ENCODE measurements around the gene MX2. TPM values are rescaled to one million over a fixed set of nuclear protein-coding genes. Genes with fewer than 3 reads are reported as not detected.

The MX2 gene
- total and polyA plus RNA-seq, 5 donors from 2014 or later = 34.8 to 119 (median 49.2) TPM

DNA sequence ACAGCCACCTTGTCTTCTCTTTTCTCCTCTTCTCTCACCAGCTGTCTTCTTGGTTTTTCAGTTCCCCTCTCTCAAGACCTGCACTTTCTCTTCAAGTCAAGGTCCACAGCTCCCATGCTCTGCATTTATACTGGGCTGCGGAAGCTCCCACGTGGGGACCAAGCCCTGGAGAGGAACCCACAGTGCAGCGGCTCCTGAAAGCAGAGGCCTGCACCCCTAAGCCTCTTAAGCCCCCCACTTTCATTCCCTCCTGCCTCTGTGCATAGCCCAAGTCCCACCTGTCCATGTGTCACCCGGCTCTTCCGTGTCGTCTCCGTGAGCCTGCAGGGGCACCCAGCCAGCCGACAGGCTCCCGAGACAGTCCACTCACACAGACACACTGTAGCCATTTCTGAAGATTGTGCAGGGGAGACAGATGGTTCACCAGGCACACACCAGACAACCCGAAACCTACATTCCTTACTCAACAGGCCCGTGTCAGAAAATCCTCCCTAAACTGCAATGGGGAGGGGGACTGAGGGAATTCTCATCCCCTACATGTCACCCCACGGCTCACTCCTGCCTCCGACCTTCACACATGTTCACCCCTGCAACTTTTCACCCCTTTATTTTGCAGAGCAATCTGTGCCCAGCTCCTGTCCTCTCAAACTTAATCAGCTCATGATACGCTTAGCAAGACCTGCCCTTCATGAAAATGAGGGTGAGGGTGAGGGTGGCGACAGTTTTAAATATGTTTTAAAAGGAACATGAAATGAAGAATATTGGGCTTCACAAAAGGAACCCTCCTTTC, 6.3 kb downstream of the MX2 start:
- H3K27ac ChIP-seq (ENCODE audit: insufficient read depth, low read length, poor library complexity, severe bottlenecking) = peak overlapping the region; percentile 82
- no peak overlapping the region for H3K4me3 ChIP-seq (ENCODE audit: low read depth, low read length)
- no peak for ATAC-seq (ENCODE audit: low read depth in 2 of 2)
- H3K9me3 ChIP-seq (ENCODE audit: control insufficient read depth in 2 of 2, low read length in 2 of 2) = no peaks in the 10 kb centered on the region
- DNase-seq = no peak
- Mint-ChIP-seq H3K9me3 (no peaks in the 10 kb centered on the region), H3K27me3 (no peaks in the 10 kb centered on the region), H3K36me3 (peaks cover 34% of the 10 kb centered on the region), H3K4me1 (peaks cover 18 to 92% (median 55%) of the 10 kb centered on the region in 4 donors), H3K27ac (peak overlapping the region; percentile 92 to 97 (median 97)), H3K4me3 (peak overlapping the region; percentile 92 to 97 (median 94))
- H3K4me1 ChIP-seq (ENCODE audit: control insufficient read depth, insufficient read depth, low read length, poor library complexity, severe bottlenecking) = peaks cover 54% of the 10 kb centered on the region
- H3K36me3 ChIP-seq (ENCODE audit: control insufficient read depth, insufficient read depth, low read length) = peaks cover 9% of the 10 kb centered on the region
- H3K27me3 ChIP-seq (ENCODE audit: control insufficient read depth, insufficient read depth, low read length) = no peaks in the 10 kb centered on the region

DNA sequence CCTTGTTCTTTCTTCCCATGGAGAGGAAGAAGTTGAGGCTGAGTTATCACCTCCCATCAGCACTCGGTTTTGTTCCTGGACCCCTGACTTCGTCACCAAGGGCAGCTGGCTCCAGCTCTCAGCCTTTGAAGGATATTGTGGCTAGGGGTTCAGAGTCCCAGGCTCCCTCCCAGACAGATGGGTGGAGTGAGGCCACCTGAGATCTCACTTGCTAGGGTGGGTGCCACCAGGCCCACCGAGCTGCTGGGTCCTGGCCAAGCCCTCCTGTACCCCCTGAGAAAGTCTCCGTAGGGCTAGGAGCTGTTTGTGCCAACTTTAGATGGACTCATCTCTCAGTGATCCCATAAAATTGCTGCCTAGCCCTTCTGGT, 6.9 kb downstream of the MX2 start:
- Histone ChIP-seq H3K27me3 (ENCODE audit: control insufficient read depth, insufficient read depth, low read length) (no peaks in the 10 kb centered on the region), H3K36me3 (ENCODE audit: control insufficient read depth, insufficient read depth, low read length) (peaks cover 9% of the 10 kb centered on the region), H3K27ac (ENCODE audit: insufficient read depth, low read length, poor library complexity, severe bottlenecking) (peak overlapping the region; percentile 82), H3K9me3 (ENCODE audit: control insufficient read depth in 2 of 2, low read length in 2 of 2) (no peaks in the 10 kb centered on the region), H3K4me1 (ENCODE audit: control insufficient read depth, insufficient read depth, low read length, poor library complexity, severe bottlenecking) (peaks cover 48% of the 10 kb centered on the region), H3K4me3 (ENCODE audit: low read depth, low read length) (peak overlapping the region; percentile 81)
- Mint-ChIP-seq H3K9me3 (no peaks in the 10 kb centered on the region), H3K27me3 (no peaks in the 10 kb centered on the region), H3K36me3 (peaks cover 34% of the 10 kb centered on the region), H3K27ac (peak overlapping the region; percentile 97), H3K4me3 (peak overlapping the region; percentile 92 to 97 (median 94)), H3K4me1 (peaks cover 18 to 90% (median 52%) of the 10 kb centered on the region in 4 donors)
- ATAC-seq (ENCODE audit: low read depth in 2 of 2) (no peak), DNase-seq (no peak)

DNA sequence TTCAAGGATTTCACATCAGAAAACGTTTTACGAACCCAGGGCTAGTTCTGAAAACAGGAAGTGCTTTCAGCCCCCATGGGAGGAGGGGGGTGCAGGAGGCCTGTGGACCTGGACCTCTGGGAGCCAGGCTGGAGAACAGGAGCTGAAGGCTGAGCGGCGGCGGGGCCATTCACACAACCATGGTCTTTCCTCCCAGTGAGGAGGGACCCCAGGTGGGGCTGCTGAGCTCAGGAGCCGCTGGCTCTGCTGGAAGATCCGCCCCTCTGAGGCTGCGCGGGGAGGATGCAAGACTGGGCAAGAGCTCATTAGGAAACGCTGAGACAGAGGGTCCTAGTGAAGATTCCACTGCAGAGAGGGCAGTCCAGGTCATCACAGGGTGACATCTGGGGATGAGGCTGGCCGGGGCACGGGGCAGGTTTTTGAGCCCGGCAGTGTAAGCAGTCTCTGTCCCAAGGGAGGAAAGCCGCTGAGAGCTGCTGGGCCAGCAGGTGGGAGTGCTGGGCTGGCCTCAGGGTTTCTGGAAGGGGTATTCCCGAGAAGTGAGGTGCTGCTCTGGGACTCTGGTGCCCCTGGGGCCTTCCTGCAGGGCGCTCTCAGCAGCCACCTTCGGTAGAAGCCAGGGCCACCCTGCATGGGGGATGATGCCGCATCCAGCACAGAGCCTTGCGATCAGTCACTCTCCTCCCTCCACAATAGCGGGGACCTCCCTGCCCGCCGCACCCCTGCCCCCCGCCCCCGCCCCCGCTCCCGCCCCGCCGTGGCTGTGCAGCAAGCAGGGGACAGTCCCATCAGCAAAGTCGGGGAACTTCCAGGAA, 7.5 kb downstream of the MX2 start:
- H3K27me3 ChIP-seq (ENCODE audit: control insufficient read depth, insufficient read depth, low read length) = no peaks in the 10 kb centered on the region
- peak overlapping the region; percentile 81 for H3K4me3 ChIP-seq (ENCODE audit: low read depth, low read length)
- H3K36me3 Mint-ChIP-seq = peaks cover 34% of the 10 kb centered on the region
- peak overlapping the region; percentile 97 for H3K27ac Mint-ChIP-seq
- peaks cover 18 to 84% (median 50%) of the 10 kb centered on the region in 4 donors for H3K4me1 Mint-ChIP-seq
- peak; percentile 53 to 56 for ATAC-seq (ENCODE audit: low read depth in 2 of 2)
- peak overlapping the region; percentile 92 to 97 (median 94) for H3K4me3 Mint-ChIP-seq
- H3K4me1 ChIP-seq (ENCODE audit: control insufficient read depth, insufficient read depth, low read length, poor library complexity, severe bottlenecking) = peaks cover 44% of the 10 kb centered on the region
- H3K9me3 Mint-ChIP-seq = no peaks in the 10 kb centered on the region
- H3K27me3 Mint-ChIP-seq = no peaks in the 10 kb centered on the region
- DNase-seq = peak in 2 of 3 donors; percentile 23 to 51
- H3K36me3 ChIP-seq (ENCODE audit: control insufficient read depth, insufficient read depth, low read length) = peaks cover 11% of the 10 kb centered on the region
- peak overlapping the region; percentile 82 for H3K27ac ChIP-seq (ENCODE audit: insufficient read depth, low read length, poor library complexity, severe bottlenecking)
- H3K9me3 ChIP-seq (ENCODE audit: control insufficient read depth in 2 of 2, low read length in 2 of 2) = no peaks in the 10 kb centered on the region

DNA sequence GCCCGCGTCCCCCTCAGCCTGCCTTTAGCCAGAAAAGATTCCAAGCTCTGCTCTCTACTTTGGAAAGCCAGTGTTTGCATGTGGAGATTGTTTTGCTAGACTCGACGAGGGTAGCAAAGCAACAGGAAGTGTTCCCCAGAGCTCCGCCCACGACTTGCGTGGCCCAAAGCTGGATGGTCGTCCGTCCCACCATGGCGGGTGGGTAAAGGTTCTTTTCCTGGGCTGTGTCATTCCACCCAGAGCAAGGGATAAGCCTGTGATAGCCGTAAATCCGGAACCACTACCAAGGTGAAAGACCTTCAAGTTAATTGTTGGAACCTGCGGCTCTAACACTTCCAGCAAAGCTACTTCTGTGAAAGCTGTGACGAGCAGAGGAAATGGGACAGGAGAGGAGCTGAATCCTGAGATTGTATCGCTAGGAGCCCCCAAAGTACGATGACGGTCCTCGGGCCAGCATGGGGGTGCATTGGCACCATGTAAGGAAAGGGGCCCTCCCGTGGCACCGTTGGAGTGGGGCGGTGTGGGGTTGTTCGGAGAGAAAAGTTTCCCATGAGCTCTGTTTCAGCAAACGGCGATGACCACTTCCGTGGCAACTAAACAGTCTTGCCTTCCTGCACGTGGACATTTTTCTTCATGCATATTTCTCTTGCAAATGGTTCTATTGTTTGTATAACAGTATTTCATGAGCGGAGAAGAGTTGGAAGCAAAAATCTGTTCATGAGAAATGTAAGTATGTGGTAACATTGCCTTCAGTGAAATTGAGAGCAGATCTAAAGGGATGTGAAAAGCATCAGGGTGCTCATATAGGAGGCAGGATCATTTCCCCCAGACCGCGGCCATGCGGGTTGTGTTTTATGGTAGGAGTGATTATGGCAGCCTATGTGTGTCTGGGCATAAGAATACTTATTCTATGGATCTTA, 8.4 kb downstream of the MX2 start:
- peak overlapping the region; percentile 82 for H3K27ac ChIP-seq (ENCODE audit: insufficient read depth, low read length, poor library complexity, severe bottlenecking)
- H3K27ac Mint-ChIP-seq = peak overlapping the region; percentile 91 to 97 (median 97)
- H3K9me3 ChIP-seq (ENCODE audit: control insufficient read depth in 2 of 2, low read length in 2 of 2) = no peaks in the 10 kb centered on the region
- peaks cover 40% of the 10 kb centered on the region for H3K4me1 ChIP-seq (ENCODE audit: control insufficient read depth, insufficient read depth, low read length, poor library complexity, severe bottlenecking)
- peaks cover 13% of the 10 kb centered on the region for H3K36me3 ChIP-seq (ENCODE audit: control insufficient read depth, insufficient read depth, low read length)
- peaks cover 11 to 81% (median 47%) of the 10 kb centered on the region in 4 donors for H3K4me1 Mint-ChIP-seq
- peak; percentile 32 to 65 (median 55) for DNase-seq
- H3K4me3 Mint-ChIP-seq = peak overlapping the region; percentile 92 to 97 (median 94)
- peak; percentile 18 to 46 for ATAC-seq (ENCODE audit: low read depth in 2 of 2)
- H3K36me3 Mint-ChIP-seq = peaks cover 32% of the 10 kb centered on the region
- H3K27me3 ChIP-seq (ENCODE audit: control insufficient read depth, insufficient read depth, low read length) = no peaks in the 10 kb centered on the region
- H3K9me3 Mint-ChIP-seq = no peaks in the 10 kb centered on the region
- no peaks in the 10 kb centered on the region for H3K27me3 Mint-ChIP-seq
- peak overlapping the region; percentile 81 for H3K4me3 ChIP-seq (ENCODE audit: low read depth, low read length)

DNA sequence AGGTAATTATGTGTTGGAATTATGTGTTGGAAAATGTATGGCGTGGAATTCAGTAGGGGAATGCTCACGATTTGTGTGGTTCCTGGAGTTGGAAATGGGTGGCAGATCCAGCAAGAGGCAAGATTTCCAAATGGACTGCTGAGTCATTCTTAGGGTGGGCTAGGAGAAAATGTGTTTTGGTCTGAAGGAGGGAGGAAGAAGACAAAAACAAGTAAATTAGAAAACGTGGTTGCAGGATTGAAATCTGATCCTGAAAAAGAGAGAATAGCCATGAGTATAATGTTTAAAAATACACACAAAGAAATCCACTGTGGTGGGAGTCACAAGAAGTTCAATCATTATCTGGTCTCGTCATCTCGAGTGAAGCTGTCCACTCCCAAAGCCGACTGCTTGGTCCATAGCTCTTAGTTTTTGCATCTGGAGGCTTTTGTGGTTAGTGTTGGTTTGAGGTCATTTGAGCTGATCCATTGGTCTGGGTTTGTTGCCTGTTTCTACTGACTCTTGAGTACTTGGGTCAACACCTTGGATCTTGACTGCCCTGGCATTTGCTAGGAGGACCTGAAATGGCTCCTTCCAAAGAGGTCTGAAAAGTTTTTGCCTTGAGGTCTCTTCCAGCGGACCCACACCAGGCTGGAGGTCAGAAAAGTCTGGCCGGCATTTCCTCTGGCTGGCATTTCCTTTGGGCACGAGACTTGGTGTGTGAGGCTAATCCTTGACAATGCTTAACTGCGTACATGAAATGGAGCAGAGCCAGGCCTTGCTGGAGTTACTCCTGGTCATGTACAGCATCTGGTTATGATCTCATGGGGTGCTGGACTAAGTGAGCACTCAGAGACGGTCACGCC, 9.2 kb downstream of the MX2 start:
- H3K36me3 Mint-ChIP-seq = peaks cover 24% of the 10 kb centered on the region
- Histone ChIP-seq H3K4me1 (ENCODE audit: control insufficient read depth, insufficient read depth, low read length, poor library complexity, severe bottlenecking) (peaks cover 40% of the 10 kb centered on the region), H3K9me3 (ENCODE audit: control insufficient read depth in 2 of 2, low read length in 2 of 2) (no peaks in the 10 kb centered on the region), H3K27me3 (ENCODE audit: control insufficient read depth, insufficient read depth, low read length) (no peaks in the 10 kb centered on the region), H3K27ac (ENCODE audit: insufficient read depth, low read length, poor library complexity, severe bottlenecking) (no peak overlapping the region), H3K4me3 (ENCODE audit: low read depth, low read length) (peak overlapping the region; percentile 81), H3K36me3 (ENCODE audit: control insufficient read depth, insufficient read depth, low read length) (peaks cover 14% of the 10 kb centered on the region)
- H3K9me3 Mint-ChIP-seq = no peaks in the 10 kb centered on the region
- DNase-seq (no peak), ATAC-seq (ENCODE audit: low read depth in 2 of 2) (no peak)
- no peaks in the 10 kb centered on the region for H3K27me3 Mint-ChIP-seq
- H3K4me3 Mint-ChIP-seq = peak overlapping the region; percentile 92 to 97 (median 94)
- peaks cover 11 to 77% (median 40%) of the 10 kb centered on the region in 4 donors for H3K4me1 Mint-ChIP-seq
- peak overlapping the region; percentile 69 to 97 (median 97) for H3K27ac Mint-ChIP-seq

DNA sequence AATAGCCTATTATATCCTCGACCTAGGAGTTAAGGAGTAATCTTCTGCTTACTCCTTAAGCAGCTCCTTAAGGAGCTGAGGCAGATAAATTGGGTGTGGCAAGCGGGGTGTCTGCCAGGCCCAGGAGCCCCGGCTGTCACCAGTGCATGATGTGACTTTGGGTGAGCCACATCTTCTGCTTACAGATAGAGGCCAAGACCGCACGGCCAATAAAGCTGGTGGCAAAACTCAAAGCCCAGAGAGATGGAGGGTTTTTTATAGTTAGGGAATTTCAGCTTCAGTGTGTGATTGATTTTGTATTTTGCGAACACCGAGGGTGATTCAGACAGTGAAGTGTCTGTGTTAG, 9.8 kb downstream of the MX2 start:
- DNase-seq (no peak), ATAC-seq (ENCODE audit: low read depth in 2 of 2) (no peak)
- Histone ChIP-seq H3K27me3 (ENCODE audit: control insufficient read depth, insufficient read depth, low read length) (no peaks in the 10 kb centered on the region), H3K9me3 (ENCODE audit: control insufficient read depth in 2 of 2, low read length in 2 of 2) (no peaks in the 10 kb centered on the region), H3K36me3 (ENCODE audit: control insufficient read depth, insufficient read depth, low read length) (peaks cover 11% of the 10 kb centered on the region), H3K27ac (ENCODE audit: insufficient read depth, low read length, poor library complexity, severe bottlenecking) (no peak overlapping the region), H3K4me3 (ENCODE audit: low read depth, low read length) (peak overlapping the region; percentile 81), H3K4me1 (ENCODE audit: control insufficient read depth, insufficient read depth, low read length, poor library complexity, severe bottlenecking) (peaks cover 40% of the 10 kb centered on the region)
- H3K4me1 Mint-ChIP-seq = peaks cover 11 to 71% (median 38%) of the 10 kb centered on the region in 4 donors
- H3K36me3 Mint-ChIP-seq = peaks cover 24% of the 10 kb centered on the region
- peak overlapping the region; percentile 92 to 97 (median 94) for H3K4me3 Mint-ChIP-seq
- peak overlapping the region in 2 of 3 donors; percentile 73 to 97 for H3K27ac Mint-ChIP-seq
- H3K9me3 Mint-ChIP-seq = no peaks in the 10 kb centered on the region
- H3K27me3 Mint-ChIP-seq = no peaks in the 10 kb centered on the region

All from CD4-positive, CD25-positive, alpha-beta regulatory T cell (primary cell).